CD4-positive, alpha-beta T cell (primary cell): ENCODE measurements around the gene CCDC51. TPM values are rescaled to one million over a fixed set of nuclear protein-coding genes. Genes with fewer than 3 reads are reported as not detected.

Experiments
- ATAC-seq: fragments of 200-7000 bp; cut with Tn5 transposase; one replicate; pipeline ENCODE4 v1.10.0; 2022; ENCODE audit warnings: mild to moderate bottlenecking; ENCODE audit not compliant: poor library complexity
- CTCF ChIA-PET: fragments of 350-600 bp; sonication (Branson Sonifier 250); formaldehyde crosslinking; loops from one replicate; lab custom pipeline; 2021; ENCODE audit warnings: antibody characterized with exemption, inconsistent platforms; lab: Charles Lee
- POLR2A ChIA-PET: fragments of 350-600 bp; sonication (Branson Sonifier 250); formaldehyde crosslinking; loops from one replicate; lab custom pipeline; 2021; ENCODE audit warnings: antibody characterized with exemption, inconsistent platforms; lab: Charles Lee
- DNase-seq, 14 experiments: peaks; one replicate each; pipeline ENCODE4 v3.0.0-alpha.2; 2013 to 2020; ENCODE audit warnings: mixed read lengths in 2 of 14
- H3K27ac ChIP-seq, 2 donors: one replicate each; pipeline versions ENCODE4 v1.5.1 to v1.7.0; 2013; ENCODE audit warnings: low read length in 2 of 2, low read depth in 1 of 2, mild to moderate bottlenecking in 1 of 2
- H3K27me3 ChIP-seq, 2 experiments: 1 replicate in 1 of 2; 2 replicates in 1 of 2; pipeline versions ENCODE4 v1.6.1 to v1.7.0; 2013; ENCODE audit warnings: low read length in 2 of 2, control low read depth in 1 of 2, mild to moderate bottlenecking in 1 of 2, moderate library complexity in 1 of 2; ENCODE audit not compliant: insufficient read depth in 2 of 2, control insufficient read depth in 1 of 2
- H3K36me3 ChIP-seq: one replicate; pipeline ENCODE4 v1.6.1; 2013; ENCODE audit warnings: low read length, control low read depth; ENCODE audit not compliant: insufficient read depth
- H3K4me1 ChIP-seq: one replicate; pipeline ENCODE4 v1.6.1; 2013; ENCODE audit warnings: low read length, control low read depth; ENCODE audit not compliant: insufficient read depth
- H3K4me3 ChIP-seq: one replicate; pipeline ENCODE4 v1.5.1; 2013; ENCODE audit warnings: mild to moderate bottlenecking, low read length, moderate library complexity
- H3K9me3 ChIP-seq, 2 experiments: 1 replicate in 1 of 2; 2 replicates in 1 of 2; pipeline versions ENCODE4 v1.6.1 to v1.7.0; 2013; ENCODE audit warnings: low read length in 2 of 2, mild to moderate bottlenecking in 2 of 2, control low read depth in 1 of 2, moderate library complexity in 1 of 2; ENCODE audit not compliant: control insufficient read depth in 1 of 2, insufficient read depth in 1 of 2
- H3K27ac Mint-ChIP-seq: one replicate; pipeline ENCODE4 v1.8.0; 2020; ENCODE audit warnings: mixed read lengths
- H3K27me3 Mint-ChIP-seq: one replicate; pipeline ENCODE4 v1.8.0; 2021; ENCODE audit warnings: mixed read lengths
- H3K36me3 Mint-ChIP-seq: one replicate; pipeline ENCODE4 v1.8.0; 2021; ENCODE audit warnings: low read depth, mixed read lengths
- H3K4me1 Mint-ChIP-seq: one replicate; pipeline ENCODE4 v1.8.0; 2021; ENCODE audit warnings: low read depth, mixed read lengths
- H3K4me3 Mint-ChIP-seq: one replicate; pipeline ENCODE4 v1.8.0; 2020; ENCODE audit warnings: mild to moderate bottlenecking, mixed read lengths
- H3K9me3 Mint-ChIP-seq: one replicate; pipeline ENCODE4 v1.8.0; 2020; ENCODE audit warnings: mixed read lengths
- intact Hi-C, 2 experiments: fragments of 100-400 bp; cut with DNase I in 1 of 2; cut with micrococcal nuclease in 1 of 2; formaldehyde crosslinking; loops; one replicate each; pipeline versions ENCODE4 v1.15.1 to v1.9.0; 2023 to 2025; cut with DNase I, micrococcal nuclease
- total RNA-seq, 174 experiments: library from RNA in 2 of 174; stranded (reverse) in 2 of 174; gene quantifications; one replicate each; pipeline ENCODE4 v1.2.3 and lab custom pipeline; 2021 to 2026
- TF ChIP-seq, protein P1 (sequence below): fragments of 200-600 bp; IDR thresholded peaks from one replicate; pipeline ENCODE4 v1.8.0; 2022; ENCODE audit warnings: antibody characterized with exemption, mild to moderate bottlenecking

CCDC51 gene
- total RNA-seq, 2 experiments from 2014 or later: 5.5 to 5.8 TPM

DNA sequence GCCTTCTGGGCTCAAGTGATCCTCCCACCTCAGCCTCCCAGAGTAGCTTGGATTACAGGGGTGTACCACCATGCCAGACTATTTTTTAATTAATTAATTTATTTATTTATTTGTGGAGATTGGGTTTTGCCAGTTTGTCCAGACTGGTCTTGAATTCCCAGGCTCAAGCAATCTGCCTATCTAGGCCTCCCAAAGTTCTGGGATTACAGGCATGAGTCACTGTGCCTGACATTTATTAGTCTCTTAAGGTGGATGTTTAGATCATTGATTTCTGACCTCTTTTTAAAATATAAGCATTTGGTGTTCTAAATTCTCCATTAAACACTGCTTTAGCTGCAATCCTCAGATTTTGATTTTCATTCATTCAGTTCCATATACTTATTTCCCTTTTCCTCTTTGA lies 52.3 kb downstream of the CCDC51 start:
- Histone ChIP-seq H3K27me3 (no peaks in the 10 kb centered on the region), H3K36me3 (no peaks in the 10 kb centered on the region), H3K27ac (no peak overlapping the region), H3K4me1 (no peaks in the 10 kb centered on the region), H3K4me3 (no peak overlapping the region), H3K9me3 (no peaks in the 10 kb centered on the region)
- intact Hi-C loops: no loop called here
- Mint-ChIP-seq H3K4me3 (no peak overlapping the region), H3K36me3 (no peaks in the 10 kb centered on the region), H3K27ac (no peak overlapping the region), H3K9me3 (no peaks in the 10 kb centered on the region), H3K27me3 (peaks cover 26% of the 10 kb centered on the region), H3K4me1 (no peaks in the 10 kb centered on the region)
- ChIA-PET POLR2A (no interaction called here), CTCF (interaction anchor here (1.1 to 1.3 kb wide), 2 partner anchors 48 to 120 kb away, joined by 3 read pairs; no protein-coding TSS in a partner anchor)
- ATAC-seq: no peak
- no peak for DNase-seq
- TF ChIP-seq, protein P1, sequence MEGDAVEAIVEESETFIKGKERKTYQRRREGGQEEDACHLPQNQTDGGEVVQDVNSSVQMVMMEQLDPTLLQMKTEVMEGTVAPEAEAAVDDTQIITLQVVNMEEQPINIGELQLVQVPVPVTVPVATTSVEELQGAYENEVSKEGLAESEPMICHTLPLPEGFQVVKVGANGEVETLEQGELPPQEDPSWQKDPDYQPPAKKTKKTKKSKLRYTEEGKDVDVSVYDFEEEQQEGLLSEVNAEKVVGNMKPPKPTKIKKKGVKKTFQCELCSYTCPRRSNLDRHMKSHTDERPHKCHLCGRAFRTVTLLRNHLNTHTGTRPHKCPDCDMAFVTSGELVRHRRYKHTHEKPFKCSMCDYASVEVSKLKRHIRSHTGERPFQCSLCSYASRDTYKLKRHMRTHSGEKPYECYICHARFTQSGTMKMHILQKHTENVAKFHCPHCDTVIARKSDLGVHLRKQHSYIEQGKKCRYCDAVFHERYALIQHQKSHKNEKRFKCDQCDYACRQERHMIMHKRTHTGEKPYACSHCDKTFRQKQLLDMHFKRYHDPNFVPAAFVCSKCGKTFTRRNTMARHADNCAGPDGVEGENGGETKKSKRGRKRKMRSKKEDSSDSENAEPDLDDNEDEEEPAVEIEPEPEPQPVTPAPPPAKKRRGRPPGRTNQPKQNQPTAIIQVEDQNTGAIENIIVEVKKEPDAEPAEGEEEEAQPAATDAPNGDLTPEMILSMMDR: no peak

Other genes starting within 250 kb of the CCDC51 start
- not detected for gene CAMP, start 216.6 kb downstream of the CCDC51 start, total RNA-seq
- 10 to 100 TPM; 18.3 to 20.5 TPM for gene ZNF589, start 199.0 kb downstream of the CCDC51 start, total RNA-seq
- gene NME6, start 138.8 kb downstream of the CCDC51 start, total RNA-seq: 1 to 10 TPM; 7.5 to 8.7 TPM
- gene SPINK8, start 106.5 kb downstream of the CCDC51 start, total RNA-seq: not detected
- gene FBXW12, start 67.9 kb downstream of the CCDC51 start, total RNA-seq: not detected
- gene PLXNB1, start 10.0 kb downstream of the CCDC51 start, total RNA-seq: 1 to 10 TPM; 1.1 to 2.0 TPM
- 100 to 1,000 TPM; 289 to 297 TPM for gene TMA7, start 138 bp upstream of the CCDC51 start, total RNA-seq
- gene ATRIP, start 6.6 kb upstream of the CCDC51 start, total RNA-seq: 10 to 100 TPM in 1 of 2 experiments, 1 to 10 TPM in 1; 8.8 to 10.3 TPM
- gene SHISA5, start 64.1 kb upstream of the CCDC51 start, total RNA-seq: 100 to 1,000 TPM; 102 to 109 TPM
- 1 to 10 TPM in 1 of 2 experiments, under 1 TPM in 1; 0.98 to 2.5 TPM for gene PFKFB4, start 116.7 kb upstream of the CCDC51 start, total RNA-seq
- gene UCN2, start 123.7 kb upstream of the CCDC51 start, total RNA-seq: not detected
- gene COL7A1, start 155.2 kb upstream of the CCDC51 start, total RNA-seq: under 1 TPM; 0.73 to 0.93 TPM
- 10 to 100 TPM; 74.1 to 75.5 TPM for gene UQCRC1, start 169.5 kb upstream of the CCDC51 start, total RNA-seq
- gene TMEM89, start 181.7 kb upstream of the CCDC51 start, total RNA-seq: not detected
- 10 to 100 TPM; 13.5 to 14.4 TPM for gene SLC26A6, start 195.3 kb upstream of the CCDC51 start, total RNA-seq
- gene CELSR3, start 222.8 kb upstream of the CCDC51 start, total RNA-seq: 1 to 10 TPM; 4.9 to 5.0 TPM
- 10 to 100 TPM in 1 of 2 experiments, 1 to 10 TPM in 1; 9.7 to 10.8 TPM for gene NCKIPSD, start 245.8 kb upstream of the CCDC51 start, total RNA-seq